SK-N-SH treated with all-trans-retinoic acid at 6 μM for 48 hours (cell line): ENCODE results near the gene CTNND2.

ENCODE experiments used
- ATAC-seq: fragments of 200-7000 bp; cut with Tn5 transposase; 3 replicates; pipeline ENCODE4 v1.9.1; 2020; ENCODE audit warnings: mild to moderate bottlenecking, moderate library complexity
- ARNTL ChIP-seq: fragments of 450-650 bp; formaldehyde crosslinking; IDR thresholded peaks from 2 replicates; pipeline ENCODE4 v1.5.0; 2020; ENCODE audit warnings: low read depth, mild to moderate bottlenecking, moderate library complexity, borderline replicate concordance
- BACH2 ChIP-seq: fragments of 250-450 bp; sonication (Bioruptor Pico); IDR thresholded peaks from 2 replicates; pipeline ENCODE4 v1.9.0; 2021; ENCODE audit warnings: mild to moderate bottlenecking, borderline replicate concordance
- CSDC2 ChIP-seq: fragments of 250-450 bp; sonication (Bioruptor Pico); IDR thresholded peaks from 2 replicates; pipeline ENCODE4 v1.5.0; 2020; ENCODE audit warnings: mild to moderate bottlenecking, moderate library complexity
- ESRRG ChIP-seq: fragments of 250-450 bp; sonication (Bioruptor Pico); IDR thresholded peaks from 2 replicates; pipeline ENCODE4 v1.6.1; 2021; ENCODE audit warnings: mild to moderate bottlenecking
- GLIS3 ChIP-seq: fragments of 250-450 bp; sonication (Bioruptor Pico); IDR thresholded peaks from 2 replicates; pipeline ENCODE4 v1.5.0; 2020; ENCODE audit warnings: mild to moderate bottlenecking, moderate library complexity
- ISL1 ChIP-seq: fragments of 250-450 bp; sonication (Bioruptor Pico); IDR thresholded peaks from 2 replicates; pipeline ENCODE4 v2.1.2; 2022; ENCODE audit warnings: mild to moderate bottlenecking, moderate library complexity
- POU6F1 ChIP-seq: fragments of 250-450 bp; sonication (Bioruptor Pico); IDR thresholded peaks from 2 replicates; pipeline ENCODE4 v1.8.0; 2021; ENCODE audit warnings: low read depth, mild to moderate bottlenecking, moderate library complexity, borderline replicate concordance
- PPARA ChIP-seq: fragments of 250-450 bp; sonication (Bioruptor Pico); IDR thresholded peaks from 2 replicates; pipeline ENCODE4 v1.5.0; 2020; ENCODE audit warnings: mild to moderate bottlenecking, borderline replicate concordance
- RARB ChIP-seq: fragments of 250-450 bp; sonication (Bioruptor Pico); IDR thresholded peaks from 2 replicates; pipeline ENCODE4 v1.8.0; 2021; ENCODE audit warnings: mild to moderate bottlenecking, moderate library complexity
- SNAI2 ChIP-seq: fragments of 250-450 bp; sonication (Bioruptor Pico); IDR thresholded peaks from 2 replicates; pipeline ENCODE4 v1.5.0; 2020; ENCODE audit warnings: mild to moderate bottlenecking, moderate library complexity
- TCF4 ChIP-seq: fragments of 250-450 bp; sonication (Bioruptor Pico); IDR thresholded peaks from 2 replicates; pipeline ENCODE4 v1.8.0; 2021; ENCODE audit warnings: mild to moderate bottlenecking, moderate library complexity, borderline replicate concordance
- TOX ChIP-seq: fragments of 250-450 bp; sonication (Bioruptor Pico); IDR thresholded peaks from 2 replicates; pipeline ENCODE4 v1.8.0; 2021; ENCODE audit warnings: mild to moderate bottlenecking, moderate library complexity, borderline replicate concordance
- ZFP3 ChIP-seq: fragments of 250-450 bp; sonication (Bioruptor Pico); IDR thresholded peaks from 2 replicates; pipeline ENCODE4 v1.5.0; 2020; ENCODE audit warnings: mild to moderate bottlenecking, moderate library complexity
- ZFP30 ChIP-seq: fragments of 450-650 bp; formaldehyde crosslinking; IDR thresholded peaks from 2 replicates; pipeline ENCODE4 v1.5.0; 2022; ENCODE audit warnings: mild to moderate bottlenecking, moderate library complexity
- ZNF565 ChIP-seq: fragments of 450-650 bp; formaldehyde crosslinking; conservative IDR thresholded peaks from 2 replicates; pipeline ENCODE4 v1.5.0; 2020; ENCODE audit warnings: low read depth, mild to moderate bottlenecking, moderate library complexity
- ZNF70 ChIP-seq: fragments of 450-650 bp; formaldehyde crosslinking; IDR thresholded peaks from 2 replicates; pipeline ENCODE4 v1.5.0; 2020; ENCODE audit warnings: mild to moderate bottlenecking, moderate library complexity
- ZNF8 ChIP-seq: fragments of 450-650 bp; formaldehyde crosslinking; IDR thresholded peaks from 2 replicates; pipeline ENCODE4 v1.5.0; 2020; ENCODE audit warnings: mild to moderate bottlenecking, moderate library complexity
- TF ChIP-seq, protein P1 (sequence below): fragments of 250-450 bp; sonication (Bioruptor Pico); IDR thresholded peaks from 2 replicates; pipeline ENCODE4 v1.8.0; 2020; ENCODE audit warnings: mild to moderate bottlenecking, moderate library complexity, borderline replicate concordance
- TF ChIP-seq, protein P2 (sequence below): fragments of 250-450 bp; sonication (Bioruptor Pico); IDR thresholded peaks from 2 replicates; pipeline ENCODE4 v1.5.1; 2020; ENCODE audit warnings: low read depth, mild to moderate bottlenecking, moderate library complexity
- TF ChIP-seq, protein P3 (sequence below): fragments of 250-450 bp; sonication (Bioruptor Pico); IDR thresholded peaks from 2 replicates; pipeline ENCODE4 v1.5.1; 2021; ENCODE audit warnings: mild to moderate bottlenecking, moderate library complexity
- TF ChIP-seq, protein P4 (sequence below): fragments of 250-450 bp; sonication (Bioruptor Pico); IDR thresholded peaks from 2 replicates; pipeline ENCODE4 v1.5.0; 2020; ENCODE audit warnings: mild to moderate bottlenecking, moderate library complexity

The CTNND2 gene

DNA sequence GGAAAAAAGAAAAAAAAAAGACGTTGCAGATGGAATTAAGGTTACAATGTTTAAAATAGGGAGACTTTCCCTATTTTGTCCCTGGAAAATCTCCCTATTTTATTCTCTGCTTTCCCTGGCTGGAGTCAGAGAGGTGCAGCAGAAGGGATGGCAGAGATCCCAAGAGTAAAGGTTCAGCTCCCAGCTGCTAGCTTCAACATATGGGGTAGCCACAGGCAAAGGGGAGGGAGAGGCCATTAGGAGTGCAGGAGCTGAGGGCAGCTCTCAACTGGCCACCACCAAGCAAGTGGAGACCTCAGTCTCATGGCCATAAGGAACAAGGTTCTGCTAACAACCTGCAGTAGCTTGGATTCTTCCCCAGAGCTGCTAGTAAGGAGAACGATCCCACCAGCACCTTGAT is 776.2 kb downstream of the CTNND2 start:
- ATAC-seq = no peak
- no peak for TF ChIP-seq ISL1
- TF ChIP-seq GLIS3 (CRISPR knock-in tag) = no peak
- no peak for TF ChIP-seq RARB (CRISPR knock-in tag)
- TF ChIP-seq, protein P1, sequence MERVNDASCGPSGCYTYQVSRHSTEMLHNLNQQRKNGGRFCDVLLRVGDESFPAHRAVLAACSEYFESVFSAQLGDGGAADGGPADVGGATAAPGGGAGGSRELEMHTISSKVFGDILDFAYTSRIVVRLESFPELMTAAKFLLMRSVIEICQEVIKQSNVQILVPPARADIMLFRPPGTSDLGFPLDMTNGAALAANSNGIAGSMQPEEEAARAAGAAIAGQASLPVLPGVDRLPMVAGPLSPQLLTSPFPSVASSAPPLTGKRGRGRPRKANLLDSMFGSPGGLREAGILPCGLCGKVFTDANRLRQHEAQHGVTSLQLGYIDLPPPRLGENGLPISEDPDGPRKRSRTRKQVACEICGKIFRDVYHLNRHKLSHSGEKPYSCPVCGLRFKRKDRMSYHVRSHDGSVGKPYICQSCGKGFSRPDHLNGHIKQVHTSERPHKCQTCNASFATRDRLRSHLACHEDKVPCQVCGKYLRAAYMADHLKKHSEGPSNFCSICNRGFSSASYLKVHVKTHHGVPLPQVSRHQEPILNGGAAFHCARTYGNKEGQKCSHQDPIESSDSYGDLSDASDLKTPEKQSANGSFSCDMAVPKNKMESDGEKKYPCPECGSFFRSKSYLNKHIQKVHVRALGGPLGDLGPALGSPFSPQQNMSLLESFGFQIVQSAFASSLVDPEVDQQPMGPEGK = no peak
- no peak for TF ChIP-seq TOX (CRISPR knock-in tag)
- TF ChIP-seq ZFP30 (CRISPR knock-in tag) = no peak
- TF ChIP-seq POU6F1 (CRISPR knock-in tag) = no peak
- no peak for TF ChIP-seq ESRRG (CRISPR knock-in tag)
- TF ChIP-seq ZNF8 (CRISPR knock-in tag) = no peak
- no peak for TF ChIP-seq ZNF70 (CRISPR knock-in tag)
- no peak for TF ChIP-seq BACH2
- no peak for TF ChIP-seq ZFP3

DNA sequence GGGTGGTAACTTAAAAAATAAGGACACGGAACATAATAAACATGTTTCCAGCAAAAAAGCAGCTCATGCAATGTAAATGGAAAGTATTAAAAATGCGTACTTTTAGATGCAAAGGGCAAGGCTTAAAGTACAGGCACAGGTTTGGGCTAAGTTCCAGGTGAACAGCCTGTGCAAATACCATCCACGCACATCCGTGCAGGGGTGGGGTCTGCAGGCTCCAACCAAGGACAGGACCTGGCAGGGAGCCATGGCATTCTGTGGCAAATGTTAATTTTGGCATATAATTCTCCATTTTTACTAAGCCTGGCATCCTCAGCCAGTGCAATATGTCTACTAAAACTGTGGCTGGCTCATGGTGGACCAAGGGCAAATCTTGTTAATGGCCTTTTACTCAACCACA is 777.4 kb downstream of the CTNND2 start:
- ATAC-seq = no peak
- no peak for TF ChIP-seq RARB (CRISPR knock-in tag)
- TF ChIP-seq, protein P2, sequence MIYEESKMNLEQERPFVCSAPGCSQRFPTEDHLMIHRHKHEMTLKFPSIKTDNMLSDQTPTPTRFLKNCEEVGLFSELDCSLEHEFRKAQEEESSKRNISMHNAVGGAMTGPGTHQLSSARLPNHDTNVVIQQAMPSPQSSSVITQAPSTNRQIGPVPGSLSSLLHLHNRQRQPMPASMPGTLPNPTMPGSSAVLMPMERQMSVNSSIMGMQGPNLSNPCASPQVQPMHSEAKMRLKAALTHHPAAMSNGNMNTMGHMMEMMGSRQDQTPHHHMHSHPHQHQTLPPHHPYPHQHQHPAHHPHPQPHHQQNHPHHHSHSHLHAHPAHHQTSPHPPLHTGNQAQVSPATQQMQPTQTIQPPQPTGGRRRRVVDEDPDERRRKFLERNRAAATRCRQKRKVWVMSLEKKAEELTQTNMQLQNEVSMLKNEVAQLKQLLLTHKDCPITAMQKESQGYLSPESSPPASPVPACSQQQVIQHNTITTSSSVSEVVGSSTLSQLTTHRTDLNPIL = no peak
- no peak for TF ChIP-seq ZFP30 (CRISPR knock-in tag)
- no peak for TF ChIP-seq POU6F1 (CRISPR knock-in tag)
- no peak for TF ChIP-seq BACH2
- TF ChIP-seq ZNF70 (CRISPR knock-in tag) = no peak
- no peak for TF ChIP-seq CSDC2 (CRISPR knock-in tag)
- TF ChIP-seq GLIS3 (CRISPR knock-in tag) = no peak
- TF ChIP-seq ISL1 = no peak
- TF ChIP-seq ZNF8 (CRISPR knock-in tag) = no peak
- TF ChIP-seq, protein P1 = no peak
- TF ChIP-seq ARNTL = no peak
- TF ChIP-seq PPARA (CRISPR knock-in tag) = no peak
- TF ChIP-seq ZNF565 = no peak
- no peak for TF ChIP-seq SNAI2 (CRISPR knock-in tag)
- TF ChIP-seq, protein P3, sequence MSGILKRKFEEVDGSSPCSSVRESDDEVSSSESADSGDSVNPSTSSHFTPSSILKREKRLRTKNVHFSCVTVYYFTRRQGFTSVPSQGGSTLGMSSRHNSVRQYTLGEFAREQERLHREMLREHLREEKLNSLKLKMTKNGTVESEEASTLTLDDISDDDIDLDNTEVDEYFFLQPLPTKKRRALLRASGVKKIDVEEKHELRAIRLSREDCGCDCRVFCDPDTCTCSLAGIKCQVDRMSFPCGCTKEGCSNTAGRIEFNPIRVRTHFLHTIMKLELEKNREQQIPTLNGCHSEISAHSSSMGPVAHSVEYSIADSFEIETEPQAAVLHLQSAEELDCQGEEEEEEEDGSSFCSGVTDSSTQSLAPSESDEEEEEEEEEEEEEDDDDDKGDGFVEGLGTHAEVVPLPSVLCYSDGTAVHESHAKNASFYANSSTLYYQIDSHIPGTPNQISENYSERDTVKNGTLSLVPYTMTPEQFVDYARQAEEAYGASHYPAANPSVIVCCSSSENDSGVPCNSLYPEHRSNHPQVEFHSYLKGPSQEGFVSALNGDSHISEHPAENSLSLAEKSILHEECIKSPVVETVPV = no peak
- TF ChIP-seq, protein P4, sequence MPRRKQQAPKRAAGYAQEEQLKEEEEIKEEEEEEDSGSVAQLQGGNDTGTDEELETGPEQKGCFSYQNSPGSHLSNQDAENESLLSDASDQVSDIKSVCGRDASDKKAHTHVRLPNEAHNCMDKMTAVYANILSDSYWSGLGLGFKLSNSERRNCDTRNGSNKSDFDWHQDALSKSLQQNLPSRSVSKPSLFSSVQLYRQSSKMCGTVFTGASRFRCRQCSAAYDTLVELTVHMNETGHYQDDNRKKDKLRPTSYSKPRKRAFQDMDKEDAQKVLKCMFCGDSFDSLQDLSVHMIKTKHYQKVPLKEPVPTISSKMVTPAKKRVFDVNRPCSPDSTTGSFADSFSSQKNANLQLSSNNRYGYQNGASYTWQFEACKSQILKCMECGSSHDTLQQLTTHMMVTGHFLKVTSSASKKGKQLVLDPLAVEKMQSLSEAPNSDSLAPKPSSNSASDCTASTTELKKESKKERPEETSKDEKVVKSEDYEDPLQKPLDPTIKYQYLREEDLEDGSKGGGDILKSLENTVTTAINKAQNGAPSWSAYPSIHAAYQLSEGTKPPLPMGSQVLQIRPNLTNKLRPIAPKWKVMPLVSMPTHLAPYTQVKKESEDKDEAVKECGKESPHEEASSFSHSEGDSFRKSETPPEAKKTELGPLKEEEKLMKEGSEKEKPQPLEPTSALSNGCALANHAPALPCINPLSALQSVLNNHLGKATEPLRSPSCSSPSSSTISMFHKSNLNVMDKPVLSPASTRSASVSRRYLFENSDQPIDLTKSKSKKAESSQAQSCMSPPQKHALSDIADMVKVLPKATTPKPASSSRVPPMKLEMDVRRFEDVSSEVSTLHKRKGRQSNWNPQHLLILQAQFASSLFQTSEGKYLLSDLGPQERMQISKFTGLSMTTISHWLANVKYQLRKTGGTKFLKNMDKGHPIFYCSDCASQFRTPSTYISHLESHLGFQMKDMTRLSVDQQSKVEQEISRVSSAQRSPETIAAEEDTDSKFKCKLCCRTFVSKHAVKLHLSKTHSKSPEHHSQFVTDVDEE (CRISPR knock-in tag) = no peak
- no peak for TF ChIP-seq TCF4 (CRISPR knock-in tag)
